NCI-H774 (cell line): ENCODE data around the gene NAGA.

Source experiments
- DNase-seq: peaks from one replicate; lab custom pipeline; 2025; lab: John Stamatoyannopoulos, UW

The NAGA gene

GRCh38 chr22:42039271-42039670 is 31.3 kb downstream of the NAGA start:
- no peak for DNase-seq

- DNase-seq = no peak
Measured at GRCh38 chr22:42035256-42035655, 35.4 kb downstream of the NAGA start.

DNA sequence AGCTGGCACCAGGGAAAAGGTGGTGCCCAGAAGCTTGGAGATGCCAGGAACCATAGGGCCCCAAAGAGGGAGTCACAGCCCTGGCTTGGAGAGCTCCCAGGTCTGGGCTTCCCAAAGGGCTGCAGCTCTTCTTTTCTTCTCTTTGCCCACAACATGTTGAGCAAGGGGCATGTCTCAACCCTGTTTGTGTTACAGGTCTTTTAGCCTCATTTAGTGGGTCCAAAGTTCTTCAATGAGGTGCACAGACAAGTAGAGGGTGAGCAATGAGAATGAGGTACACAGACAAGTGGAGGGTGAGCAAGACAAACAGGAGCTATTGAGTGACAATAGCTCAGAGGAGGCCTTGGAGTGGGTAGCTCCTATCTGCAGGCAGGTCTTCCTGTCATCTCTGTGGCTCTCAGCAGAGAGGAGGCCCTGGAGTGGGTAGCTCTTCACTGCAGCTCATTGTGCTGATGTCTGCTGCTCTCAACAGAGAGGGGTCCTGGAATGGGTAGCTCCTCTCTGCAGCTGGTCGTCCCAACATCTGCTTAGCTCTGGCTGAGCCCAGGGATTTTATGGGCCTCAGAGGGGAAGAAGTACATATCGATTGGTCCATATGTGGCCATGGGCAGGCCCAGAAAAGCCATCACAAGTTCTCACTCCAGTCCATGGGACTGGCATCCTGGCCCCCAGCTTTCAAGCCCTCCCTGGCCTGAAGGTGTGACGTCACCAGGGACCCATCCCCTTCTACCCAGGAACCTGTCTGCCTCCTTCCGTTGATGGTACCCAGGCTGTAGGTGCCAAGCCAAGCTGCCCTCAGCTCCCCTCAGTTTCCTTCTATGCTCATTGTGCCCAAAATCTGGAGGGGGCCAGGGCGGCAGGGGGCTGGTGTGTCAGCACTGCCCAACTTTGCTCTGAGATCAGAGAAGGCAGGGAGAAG is 37.1 kb downstream of the NAGA start:
- DNase-seq = no peak

GRCh38 chr22:42026705-42027104 is 43.9 kb downstream of the NAGA start:
- no peak for DNase-seq

DNA sequence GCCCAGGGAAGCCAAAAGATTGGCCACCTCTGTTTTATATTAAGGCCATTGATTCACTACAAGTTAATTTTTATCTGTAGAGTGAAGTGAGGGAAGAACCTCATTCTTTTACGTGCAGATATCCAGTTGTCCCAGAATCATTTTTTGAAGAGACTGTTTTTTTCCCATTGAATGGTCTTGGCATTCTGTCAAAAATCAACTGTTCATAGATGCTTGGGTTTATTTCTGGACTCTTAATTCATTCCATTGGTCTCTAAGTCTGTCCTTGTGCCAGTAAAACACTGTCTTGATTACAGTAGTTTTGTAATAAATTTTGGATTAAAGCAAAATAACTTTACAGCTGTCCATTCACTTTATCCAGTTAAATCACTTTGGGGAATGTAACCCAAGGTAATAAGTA is 45.2 kb downstream of the NAGA start:
- DNase-seq = no peak

DNA sequence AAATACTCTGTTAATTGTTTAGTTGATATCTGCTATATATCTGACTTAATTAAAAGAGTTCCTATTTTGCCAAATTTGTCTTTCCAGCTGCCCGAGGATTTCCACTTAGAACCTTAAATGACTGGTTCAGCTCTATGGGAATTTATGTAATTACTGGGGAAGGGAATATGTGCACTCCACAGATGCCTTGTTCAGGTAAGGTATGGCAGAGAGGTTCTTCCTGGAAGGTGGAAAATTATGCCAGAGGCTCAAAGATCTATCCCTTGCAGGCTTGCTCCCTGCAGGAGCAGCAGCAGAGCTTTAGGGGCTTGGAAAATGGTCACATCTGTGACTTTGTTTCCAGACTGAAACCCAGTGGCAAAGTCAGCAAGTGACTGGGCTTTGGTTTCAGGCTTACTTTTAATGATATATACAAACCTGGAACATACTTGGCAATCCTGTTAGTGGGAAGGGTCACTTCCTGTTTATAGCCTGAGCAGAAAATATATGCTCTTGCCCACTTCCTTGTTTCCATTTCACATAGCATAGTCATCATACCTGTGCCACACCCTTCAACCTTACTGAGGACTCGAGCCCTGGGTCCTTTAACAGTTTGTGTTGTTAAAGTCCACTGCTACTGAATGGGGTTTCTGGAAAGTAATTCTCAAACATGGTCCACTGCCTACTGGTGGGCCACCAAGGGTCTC is 48.3 kb downstream of the NAGA start:
- DNase-seq = no peak

DNA sequence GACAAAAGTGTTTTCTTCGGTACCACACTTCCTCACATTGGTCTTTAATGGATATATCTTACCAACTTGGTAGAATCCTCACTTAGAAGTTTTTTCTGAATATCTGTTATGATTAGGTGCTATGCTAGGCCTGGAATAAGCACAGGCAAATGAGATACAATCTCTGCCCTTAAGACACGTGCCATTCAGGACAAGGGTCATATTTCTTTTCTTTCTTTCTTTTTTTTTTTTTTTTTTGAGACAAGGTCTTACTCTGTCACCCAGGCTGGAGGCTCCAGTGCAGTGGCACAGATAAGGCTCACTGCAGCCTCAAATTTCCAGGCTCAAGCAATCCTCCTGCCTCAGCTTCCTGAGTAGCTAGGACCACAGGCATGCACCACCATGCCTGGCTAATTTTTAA is 49.0 kb downstream of the NAGA start:
- no peak for DNase-seq

- DNase-seq = no peak
Measured at GRCh38 chr22:42018224-42018623, 52.4 kb downstream of the NAGA start.

DNA sequence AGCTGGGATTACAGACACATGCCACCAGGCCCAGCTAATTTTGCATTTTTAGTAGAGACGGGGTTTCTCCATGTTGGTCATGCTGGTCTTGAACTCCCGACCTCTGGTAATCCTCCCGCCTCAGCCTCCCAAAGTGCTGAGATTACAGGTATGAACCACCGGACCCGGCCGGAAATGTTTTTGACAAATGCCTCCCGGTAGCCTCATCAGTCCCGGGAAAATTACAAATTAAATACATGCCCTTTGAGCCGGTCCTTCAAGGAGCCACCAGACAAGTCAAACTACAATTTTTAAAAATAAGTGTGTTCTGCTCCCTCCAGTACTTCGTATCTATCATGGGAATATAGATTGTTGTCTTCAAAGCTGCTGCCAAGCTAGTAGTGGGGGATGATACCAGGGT is 54.5 kb downstream of the NAGA start:
- DNase-seq = no peak

DNA sequence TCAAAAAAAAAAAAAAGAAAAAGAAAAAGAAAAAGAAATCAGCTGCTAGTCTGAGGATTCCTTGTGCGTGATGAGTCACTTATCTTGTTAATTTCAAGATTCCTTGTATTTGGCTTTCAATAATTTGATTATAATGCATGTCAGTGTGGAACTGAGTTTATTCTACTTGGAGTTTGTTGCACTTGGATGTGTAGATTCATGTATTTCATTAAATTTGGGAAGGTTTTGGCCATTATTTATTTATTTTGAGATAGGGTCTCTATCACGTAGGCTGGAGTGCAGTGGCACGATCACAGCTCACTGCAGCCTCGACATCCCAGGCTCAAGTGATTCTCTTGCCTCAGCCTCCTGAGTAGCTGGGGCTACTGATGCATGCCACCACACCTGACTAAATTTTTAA is 57.2 kb downstream of the NAGA start:
- no peak for DNase-seq

- no peak for DNase-seq
Measured at GRCh38 chr22:42010778-42011177, 59.8 kb downstream of the NAGA start.
